Nephron (organoid): Measurements from ENCODE around the gene METTL8.
"Not testable (repeated sequence)": the region's sequence is repeated elsewhere in the genome, so short reads cannot be mapped to it uniquely, and the experiment has no call there.

ENCODE experiments used
- H3K27ac Mint-ChIP-seq, 3 experiments: 2 replicates each; pipeline ENCODE4 v1.8.0; 2020; ENCODE audit warnings: mixed read lengths in 3 of 3, mild to moderate bottlenecking in 2 of 3, moderate library complexity in 1 of 3
- H3K27me3 Mint-ChIP-seq: 2 replicates; pipeline ENCODE4 v1.8.0; 2021; ENCODE audit warnings: low read depth, mild to moderate bottlenecking, moderate library complexity, mixed read lengths
- H3K36me3 Mint-ChIP-seq: 2 replicates; pipeline ENCODE4 v1.8.0; 2020; ENCODE audit warnings: low read depth, mixed read lengths
- H3K4me1 Mint-ChIP-seq: 2 replicates; pipeline ENCODE4 v1.8.0; 2020; ENCODE audit warnings: mixed read lengths
- H3K4me3 Mint-ChIP-seq, 3 experiments: 2 replicates each; pipeline ENCODE4 v1.8.0; 2020; ENCODE audit warnings: mild to moderate bottlenecking in 3 of 3, mixed read lengths in 3 of 3, moderate library complexity in 2 of 3
- H3K9me3 Mint-ChIP-seq: 2 replicates; pipeline ENCODE4 v1.8.0; 2020; ENCODE audit warnings: mixed read lengths
- CTCF ChIP-seq, 3 experiments: fragments of 200-600 bp; sonication (generic); IDR thresholded peaks; one replicate each; pipeline ENCODE4 v1.5.0; 2021; ENCODE audit warnings: antibody characterized with exemption in 3 of 3; ENCODE audit not compliant: unreplicated experiment in 3 of 3

The METTL8 gene

GRCh38 chr2:171386627-171387026 lies 47.2 kb downstream of the METTL8 start:
- no peak overlapping the region for H3K4me3 Mint-ChIP-seq
- H3K27ac Mint-ChIP-seq: no peak overlapping the region
- no peak for TF ChIP-seq CTCF (IDR thresholded peaks at IDR 0.05; ENCODE audit: unreplicated experiment in 3 of 3)
- H3K4me1 Mint-ChIP-seq: peaks cover 5% of the 10 kb centered on the region
- H3K36me3 Mint-ChIP-seq: peaks cover 14% of the 10 kb centered on the region
- H3K27me3 Mint-ChIP-seq: no peaks in the 10 kb centered on the region
- peaks cover 3% of the 10 kb centered on the region for H3K9me3 Mint-ChIP-seq

- Mint-ChIP-seq H3K36me3 (peaks cover 42% of the 10 kb centered on the region), H3K4me3 (no peak overlapping the region), H3K27ac (no peak overlapping the region), H3K9me3 (peaks cover 28% of the 10 kb centered on the region), H3K4me1 (peaks cover 5% of the 10 kb centered on the region), H3K27me3 (no peaks in the 10 kb centered on the region)
- TF ChIP-seq CTCF (IDR thresholded peaks at IDR 0.05; ENCODE audit: unreplicated experiment in 3 of 3): no peak
Measured at GRCh38 chr2:171383134-171383533, 50.7 kb downstream of the METTL8 start.

- H3K4me3 Mint-ChIP-seq, H3K4me1 Mint-ChIP-seq, H3K27me3 Mint-ChIP-seq, H3K27ac Mint-ChIP-seq: not testable (repeated sequence)
- H3K9me3 Mint-ChIP-seq: peaks cover 37% of the 10 kb centered on the region
- peaks cover 50% of the 10 kb centered on the region for H3K36me3 Mint-ChIP-seq
Measured at GRCh38 chr2:171382175-171382574, 51.6 kb downstream of the METTL8 start.

- peaks cover 78% of the 10 kb centered on the region for H3K36me3 Mint-ChIP-seq
- not testable (repeated sequence) for H3K4me3 Mint-ChIP-seq, H3K27me3 Mint-ChIP-seq, H3K4me1 Mint-ChIP-seq, H3K27ac Mint-ChIP-seq
- H3K9me3 Mint-ChIP-seq: peaks cover 61% of the 10 kb centered on the region
Measured at GRCh38 chr2:171377852-171378251, 55.9 kb downstream of the METTL8 start.

- Mint-ChIP-seq H3K4me1 (no peaks in the 10 kb centered on the region), H3K9me3 (peaks cover 18% of the 10 kb centered on the region), H3K27me3 (no peaks in the 10 kb centered on the region), H3K36me3 (peaks cover 26% of the 10 kb centered on the region), H3K27ac (no peak overlapping the region), H3K4me3 (no peak overlapping the region)
- no peak for TF ChIP-seq CTCF (IDR thresholded peaks at IDR 0.05; ENCODE audit: unreplicated experiment in 3 of 3)
Measured at GRCh38 chr2:171367692-171368091, 66.1 kb downstream of the METTL8 start.

- TF ChIP-seq CTCF (IDR thresholded peaks at IDR 0.05; ENCODE audit: unreplicated experiment in 3 of 3): no peak
- Mint-ChIP-seq H3K27ac (no peak overlapping the region), H3K4me1 (no peaks in the 10 kb centered on the region), H3K27me3 (no peaks in the 10 kb centered on the region), H3K36me3 (peaks cover 22% of the 10 kb centered on the region), H3K4me3 (no peak overlapping the region), H3K9me3 (peaks cover 18% of the 10 kb centered on the region)
Measured at GRCh38 chr2:171365778-171366177, 68.0 kb downstream of the METTL8 start.

- peaks cover 22% of the 10 kb centered on the region for H3K36me3 Mint-ChIP-seq
- no peak overlapping the region for H3K4me3 Mint-ChIP-seq
- TF ChIP-seq CTCF (IDR thresholded peaks at IDR 0.05; ENCODE audit: unreplicated experiment in 3 of 3): no peak
- H3K9me3 Mint-ChIP-seq: peaks cover 18% of the 10 kb centered on the region
- no peak overlapping the region for H3K27ac Mint-ChIP-seq
- H3K4me1 Mint-ChIP-seq: no peaks in the 10 kb centered on the region
- H3K27me3 Mint-ChIP-seq: no peaks in the 10 kb centered on the region
Measured at GRCh38 chr2:171365232-171365631, 68.6 kb downstream of the METTL8 start.
